ENCODE measurements around the gene TUSC2.

TUSC2 gene

DNA sequence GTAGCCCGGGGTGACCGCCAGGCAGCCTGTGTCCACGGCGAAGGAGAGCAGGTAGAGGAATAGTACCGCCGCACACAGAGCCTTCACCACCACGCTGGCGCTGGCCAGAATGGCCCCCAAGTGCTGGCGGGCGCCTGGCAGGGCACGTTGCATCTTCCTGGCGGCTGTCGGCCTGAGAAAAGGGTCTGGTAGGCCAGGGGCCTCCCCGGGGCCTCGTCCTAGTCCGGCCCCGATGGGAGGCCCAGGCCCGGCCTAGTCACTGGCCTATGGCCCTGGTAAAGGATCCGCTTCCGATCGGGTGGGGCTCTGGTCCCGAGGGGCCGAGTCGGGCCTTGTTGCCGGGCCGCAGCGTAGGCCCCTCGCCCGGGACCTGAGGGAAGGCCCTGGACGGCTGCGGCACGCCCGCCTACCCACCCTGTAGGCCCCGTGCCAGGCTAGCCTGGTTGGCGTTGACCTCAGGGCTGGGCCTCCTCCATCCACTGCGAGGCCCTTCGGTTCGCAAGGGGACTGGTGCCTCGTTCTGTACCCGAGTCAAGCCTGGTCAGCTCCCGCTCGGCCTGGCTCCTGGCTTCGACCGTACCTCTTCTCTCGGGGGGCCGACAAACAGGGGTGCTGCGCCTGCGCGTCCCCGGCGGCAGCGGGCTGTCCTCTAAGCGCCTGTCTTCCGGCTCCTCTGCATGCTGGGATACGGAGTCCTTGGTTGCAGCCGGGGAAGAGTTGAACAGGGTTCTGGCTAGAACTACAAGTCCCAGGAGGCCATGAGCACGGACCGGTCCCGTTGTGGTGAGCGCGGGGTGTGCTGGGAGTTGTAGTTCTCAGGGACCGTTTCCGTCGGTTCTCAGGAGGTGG, 31.1 kb upstream of the TUSC2 start, which contains the start of gene TMEM115:
TSS of gene TMEM115 (minus strand) at position 611 of the 849 bp plus-strand sequence. CDS start at position 153, 458 bp downstream.
- Mint-ChIP-seq H3K4me1 (ENCODE audit: low read depth) (peaks cover 31% of the 10 kb centered on the region), H3K9me3 (no peaks in the 10 kb centered on the region), H3K4me3 (peak within 1 kb of the TSS; percentile 98)

DNA sequence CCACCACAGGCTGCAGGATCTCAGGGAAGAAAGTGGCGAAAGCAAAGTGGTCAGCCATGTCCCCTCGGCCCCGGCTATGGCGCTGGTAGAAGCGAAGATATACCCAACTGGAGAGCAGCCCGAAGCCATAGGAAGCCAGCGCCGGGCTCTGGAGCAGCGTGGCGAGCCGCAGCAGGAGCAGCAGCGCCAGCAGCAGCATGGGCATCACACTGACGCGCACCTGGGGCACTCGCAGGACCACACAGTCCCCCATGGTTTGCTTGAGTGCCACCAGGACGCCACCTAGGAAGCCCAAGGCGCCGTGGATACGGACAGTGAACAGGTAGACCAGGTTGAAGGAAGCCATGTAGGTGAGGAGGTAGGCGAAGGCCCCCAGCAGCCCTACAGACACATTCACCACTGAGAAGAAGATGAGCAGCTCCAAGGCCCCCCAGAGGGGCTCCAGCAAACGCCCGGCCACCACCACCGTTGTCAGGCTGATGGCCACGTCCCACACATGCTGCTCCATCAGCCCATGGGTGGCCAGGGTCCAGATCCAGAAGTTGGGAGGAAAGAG, 30.4 kb upstream of the TUSC2 start:
- no peaks in the 10 kb centered on the region for H3K9me3 Mint-ChIP-seq
- H3K27me3 Mint-ChIP-seq (ENCODE audit: low read depth): no peaks in the 10 kb centered on the region
- H3K27ac Mint-ChIP-seq: peak overlapping the region; percentile 81
- H3K36me3 Mint-ChIP-seq (ENCODE audit: low read depth): peaks cover 25% of the 10 kb centered on the region
- H3K4me1 Mint-ChIP-seq (ENCODE audit: low read depth): peaks cover 31% of the 10 kb centered on the region
- peak overlapping the region; percentile 98 for H3K4me3 Mint-ChIP-seq
- no peak for DNase-seq (ENCODE audit: low spot score)

More for the DNA sequence above, 31.1 kb upstream of the TUSC2 start, which contains the start of gene TMEM115:
- H3K36me3 Mint-ChIP-seq (ENCODE audit: low read depth): peaks cover 24% of the 10 kb centered on the region
- peak within 1 kb of the TSS; percentile 95 for H3K27ac Mint-ChIP-seq
- DNase-seq (ENCODE audit: low spot score): peak; percentile 96
- H3K27me3 Mint-ChIP-seq (ENCODE audit: low read depth): no peaks in the 10 kb centered on the region

GRCh38 chr3:50357481-50357880, 29.5 kb upstream of the TUSC2 start:
- Mint-ChIP-seq H3K4me1 (ENCODE audit: low read depth) (peaks cover 35% of the 10 kb centered on the region), H3K27me3 (ENCODE audit: low read depth) (no peaks in the 10 kb centered on the region), H3K4me3 (peak overlapping the region; percentile 98), H3K27ac (no peak overlapping the region), H3K9me3 (no peaks in the 10 kb centered on the region), H3K36me3 (ENCODE audit: low read depth) (peaks cover 30% of the 10 kb centered on the region)
- DNase-seq (ENCODE audit: low spot score): no peak

- H3K27ac Mint-ChIP-seq: no peak overlapping the region
Measured at GRCh38 chr3:50356553-50356952, 28.5 kb upstream of the TUSC2 start.

DNA sequence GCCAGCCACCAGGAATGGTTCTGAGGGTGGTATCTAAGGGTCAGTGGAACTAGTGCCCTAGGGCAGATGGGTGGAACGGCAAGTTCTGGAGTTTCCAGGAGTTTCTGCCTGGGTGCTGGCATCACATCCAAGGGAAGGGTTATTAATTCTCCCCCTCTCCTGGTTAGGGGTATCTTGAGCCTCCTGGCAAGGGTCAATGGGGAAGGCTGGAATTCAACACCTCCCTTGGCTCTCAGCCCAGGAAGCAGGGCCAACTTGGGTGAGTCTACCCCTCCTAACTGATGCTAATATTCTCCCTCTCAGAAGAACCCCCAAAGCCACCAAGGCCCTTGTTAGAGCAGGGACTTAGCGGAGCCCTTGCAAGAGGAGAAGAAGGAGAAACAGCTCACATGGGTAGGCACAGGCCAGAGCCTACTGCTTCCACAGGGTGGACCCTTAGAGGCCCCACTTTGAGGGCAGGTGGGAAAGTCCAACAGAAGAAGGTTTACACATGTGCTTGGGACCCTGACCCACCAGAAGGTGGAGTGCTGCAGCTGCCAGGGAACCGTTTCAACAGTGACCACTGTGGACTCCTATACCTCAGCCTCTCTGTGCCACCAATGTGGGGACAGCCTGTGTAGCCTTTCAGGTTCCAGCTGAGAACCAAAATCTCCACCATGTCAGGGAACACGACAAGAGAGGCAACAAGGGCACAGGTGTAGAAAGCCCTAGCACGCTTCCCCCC, 28.0 kb upstream of the TUSC2 start:
- Mint-ChIP-seq H3K36me3 (ENCODE audit: low read depth) (peaks cover 37% of the 10 kb centered on the region), H3K27ac (no peak overlapping the region), H3K27me3 (ENCODE audit: low read depth) (no peaks in the 10 kb centered on the region)

More at GRCh38 chr3:50356553-50356952, 28.5 kb upstream of the TUSC2 start:
- H3K36me3 Mint-ChIP-seq (ENCODE audit: low read depth): peaks cover 31% of the 10 kb centered on the region
- no peak for DNase-seq (ENCODE audit: low spot score)
- peaks cover 35% of the 10 kb centered on the region for H3K4me1 Mint-ChIP-seq (ENCODE audit: low read depth)
- no peaks in the 10 kb centered on the region for H3K27me3 Mint-ChIP-seq (ENCODE audit: low read depth)
- no peaks in the 10 kb centered on the region for H3K9me3 Mint-ChIP-seq
- H3K4me3 Mint-ChIP-seq: peak overlapping the region; percentile 98

GRCh38 chr3:50354850-50355249, 26.8 kb upstream of the TUSC2 start:
- H3K27me3 Mint-ChIP-seq (ENCODE audit: low read depth): no peaks in the 10 kb centered on the region
- peaks cover 44% of the 10 kb centered on the region for H3K4me1 Mint-ChIP-seq (ENCODE audit: low read depth)
- H3K9me3 Mint-ChIP-seq: no peaks in the 10 kb centered on the region
- peaks cover 46% of the 10 kb centered on the region for H3K36me3 Mint-ChIP-seq (ENCODE audit: low read depth)
- H3K27ac Mint-ChIP-seq: no peak overlapping the region
- no peak for DNase-seq (ENCODE audit: low spot score)
- H3K4me3 Mint-ChIP-seq: no peak overlapping the region

More for the DNA sequence above, 28.0 kb upstream of the TUSC2 start:
- Mint-ChIP-seq H3K9me3 (no peaks in the 10 kb centered on the region), H3K4me3 (peak overlapping the region; percentile 98), H3K4me1 (ENCODE audit: low read depth) (peaks cover 41% of the 10 kb centered on the region)
- no peak for DNase-seq (ENCODE audit: low spot score)

GRCh38 chr3:50354186-50354764, 26.3 kb upstream of the TUSC2 start:
- DNase-seq (ENCODE audit: low spot score): no peak
- no peak overlapping the region for H3K4me3 Mint-ChIP-seq
- no peaks in the 10 kb centered on the region for H3K27me3 Mint-ChIP-seq (ENCODE audit: low read depth)
- no peaks in the 10 kb centered on the region for H3K9me3 Mint-ChIP-seq
- peaks cover 42% of the 10 kb centered on the region for H3K4me1 Mint-ChIP-seq (ENCODE audit: low read depth)
- no peak overlapping the region for H3K27ac Mint-ChIP-seq
- H3K36me3 Mint-ChIP-seq (ENCODE audit: low read depth): peaks cover 45% of the 10 kb centered on the region

- peaks cover 49% of the 10 kb centered on the region for H3K4me1 Mint-ChIP-seq (ENCODE audit: low read depth)
- no peak for DNase-seq (ENCODE audit: low spot score)
- peaks cover 48% of the 10 kb centered on the region for H3K36me3 Mint-ChIP-seq (ENCODE audit: low read depth)
- H3K27ac Mint-ChIP-seq: no peak overlapping the region
- no peaks in the 10 kb centered on the region for H3K9me3 Mint-ChIP-seq
- no peak overlapping the region for H3K4me3 Mint-ChIP-seq
- H3K27me3 Mint-ChIP-seq (ENCODE audit: low read depth): no peaks in the 10 kb centered on the region
Measured at GRCh38 chr3:50353245-50354004, 25.4 kb upstream of the TUSC2 start.

GRCh38 chr3:50352781-50353180, 24.8 kb upstream of the TUSC2 start:
- no peak for DNase-seq (ENCODE audit: low spot score)
- Mint-ChIP-seq H3K27me3 (ENCODE audit: low read depth) (no peaks in the 10 kb centered on the region), H3K9me3 (no peaks in the 10 kb centered on the region), H3K36me3 (ENCODE audit: low read depth) (peaks cover 49% of the 10 kb centered on the region), H3K4me3 (no peak overlapping the region), H3K27ac (peak overlapping the region; percentile 8), H3K4me1 (ENCODE audit: low read depth) (peaks cover 50% of the 10 kb centered on the region)

DNA sequence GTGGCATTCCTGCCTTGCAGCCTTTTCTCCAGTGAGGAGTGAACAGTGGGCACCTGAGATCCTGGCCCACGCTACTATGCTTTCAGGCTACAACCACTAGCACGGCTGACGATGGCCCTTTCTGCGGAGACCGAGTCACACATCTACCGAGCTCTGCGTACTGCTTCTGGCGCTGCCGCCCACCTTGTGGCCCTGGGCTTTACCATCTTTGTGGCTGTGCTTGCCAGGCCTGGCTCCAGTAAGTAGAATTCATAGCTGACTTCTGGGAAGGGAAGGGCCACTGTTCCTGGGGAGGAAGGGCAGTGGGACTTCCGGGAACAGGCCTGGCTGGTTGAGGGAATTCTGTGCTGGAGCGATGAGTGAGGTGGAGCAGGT, 23.3 kb upstream of the TUSC2 start:
- H3K36me3 Mint-ChIP-seq (ENCODE audit: low read depth): peaks cover 44% of the 10 kb centered on the region
- H3K4me3 Mint-ChIP-seq: peak overlapping the region; percentile 93
- H3K4me1 Mint-ChIP-seq (ENCODE audit: low read depth): peaks cover 42% of the 10 kb centered on the region
- no peaks in the 10 kb centered on the region for H3K9me3 Mint-ChIP-seq
- DNase-seq (ENCODE audit: low spot score): no peak
- H3K27me3 Mint-ChIP-seq (ENCODE audit: low read depth): no peaks in the 10 kb centered on the region
- peak overlapping the region; percentile 97 for H3K27ac Mint-ChIP-seq

DNA sequence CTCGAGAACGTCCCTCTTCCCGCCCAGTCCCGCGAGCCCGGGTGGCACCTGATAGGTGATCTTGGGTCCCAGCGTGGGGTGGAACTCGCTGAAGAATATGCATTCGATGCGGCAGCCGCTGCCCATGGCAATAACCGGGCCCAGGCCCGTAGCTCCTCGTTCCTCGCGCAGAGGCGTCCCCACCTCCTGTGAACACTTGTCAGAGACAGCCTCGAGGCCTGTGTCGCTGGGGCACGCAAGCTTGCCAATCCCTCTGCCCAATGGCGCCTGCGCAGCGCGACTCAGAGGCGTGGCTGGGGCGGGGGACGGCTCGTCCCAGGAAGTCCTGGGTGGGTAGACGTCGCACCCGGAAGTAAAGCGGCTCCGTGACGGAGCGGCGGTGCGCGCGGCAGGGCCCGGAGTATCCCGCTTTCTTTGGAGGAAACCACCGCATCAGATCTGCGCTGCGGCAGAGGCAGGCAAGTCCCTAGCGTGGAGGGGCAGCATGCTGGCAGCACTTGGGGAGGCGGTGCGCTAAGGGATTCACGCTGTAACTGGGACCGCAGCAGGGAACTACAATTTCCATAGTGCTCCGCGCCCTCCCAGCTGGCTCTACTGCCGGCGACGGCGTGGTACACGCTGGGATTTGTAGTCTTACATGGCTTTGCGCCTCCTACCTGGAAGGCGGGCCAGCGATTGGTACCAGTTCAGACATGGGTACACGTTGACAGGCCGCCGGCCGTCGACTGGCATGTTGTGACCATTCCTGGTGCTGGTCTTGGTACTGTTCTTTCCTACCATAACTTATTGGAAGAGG, 22.7 kb upstream of the TUSC2 start, which contains the start of the genes CYB561D2 and NPRL2:
TSS of gene CYB561D2 (plus strand) at position 336 of the 796 bp plus-strand sequence. CDS start 572 bp downstream, outside the sequence.
TSS of gene NPRL2 (minus strand) at position 249 of the 796 bp plus-strand sequence. CDS start at position 126, 123 bp downstream.
- Mint-ChIP-seq H3K36me3 (ENCODE audit: low read depth) (peaks cover 44% of the 10 kb centered on the region), H3K4me1 (ENCODE audit: low read depth) (peaks cover 46% of the 10 kb centered on the region), H3K9me3 (no peaks in the 10 kb centered on the region), H3K27ac (peak within 1 kb of the TSS; percentile 97), H3K27me3 (ENCODE audit: low read depth) (no peaks in the 10 kb centered on the region), H3K4me3 (peak within 1 kb of the TSS; percentile 93)
- DNase-seq (ENCODE audit: low spot score): peak; percentile 99

DNA sequence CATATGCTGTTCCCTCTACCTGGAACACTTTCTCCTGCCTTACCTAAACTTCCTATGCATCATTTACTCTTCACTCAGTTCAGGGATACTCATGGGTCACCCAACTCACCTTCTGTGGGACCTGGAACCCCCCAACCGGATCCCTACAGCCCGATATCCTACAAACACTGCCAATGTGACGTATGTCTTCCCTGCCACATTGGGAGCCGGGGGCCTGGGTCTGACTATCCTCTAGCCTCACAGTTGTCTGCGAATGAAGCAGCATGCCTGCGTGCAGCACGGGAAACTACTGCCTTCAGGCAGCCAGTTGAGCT, 22.1 kb upstream of the TUSC2 start:
- H3K27ac Mint-ChIP-seq: peak overlapping the region; percentile 97
- H3K36me3 Mint-ChIP-seq (ENCODE audit: low read depth): peaks cover 44% of the 10 kb centered on the region
- peak overlapping the region; percentile 93 for H3K4me3 Mint-ChIP-seq
- DNase-seq (ENCODE audit: low spot score): no peak
- no peaks in the 10 kb centered on the region for H3K27me3 Mint-ChIP-seq (ENCODE audit: low read depth)
- H3K9me3 Mint-ChIP-seq: no peaks in the 10 kb centered on the region
- peaks cover 42% of the 10 kb centered on the region for H3K4me1 Mint-ChIP-seq (ENCODE audit: low read depth)

Data from T-helper 2 cell treated with Interferon-gamma antibody and Interleukin-4, amounts not matched to agents 5 μg/mL and 100 μg/mL, for 36 hours (primary cell).